Left ventricle myocardium superior (tissue), 1 donor: Measurements from ENCODE around the gene CCIN. TPM values are rescaled to one million over a fixed set of nuclear protein-coding genes. Genes with fewer than 3 reads are reported as not detected.
A peak's percentile ranks its signal among the peaks of the same experiment; 100 is the strongest.

ENCODE experiments used
- ATAC-seq: fragments of 200-7000 bp; cut with Tn5 transposase; one replicate; pipeline ENCODE4 v1.9.1; 2020; ENCODE audit warnings: mild to moderate bottlenecking, moderate library complexity
- DNase-seq: peaks from one replicate; pipeline ENCODE4 v3.0.0-alpha.2; 2020
- intact Hi-C: fragments of 100-400 bp; cut with micrococcal nuclease; formaldehyde crosslinking; loops from one replicate; pipeline ENCODE4 v1.11.0; 2022
- total RNA-seq: library from RNA; stranded (reverse); fragmentation: NEBNext Ultra II Directional; extraction: Animal tissue kit (Norgen Biotek cat#: 25700); gene quantifications from one replicate; pipeline ENCODE4 v1.2.1, GENCODE V29; 2021
- donor health status: DM: no; HTN: yes; CAD: no; lungs with severe emphysema.

The CCIN gene
- total RNA-seq, 1 donor from 2014 or later: 0.17 TPM

DNA sequence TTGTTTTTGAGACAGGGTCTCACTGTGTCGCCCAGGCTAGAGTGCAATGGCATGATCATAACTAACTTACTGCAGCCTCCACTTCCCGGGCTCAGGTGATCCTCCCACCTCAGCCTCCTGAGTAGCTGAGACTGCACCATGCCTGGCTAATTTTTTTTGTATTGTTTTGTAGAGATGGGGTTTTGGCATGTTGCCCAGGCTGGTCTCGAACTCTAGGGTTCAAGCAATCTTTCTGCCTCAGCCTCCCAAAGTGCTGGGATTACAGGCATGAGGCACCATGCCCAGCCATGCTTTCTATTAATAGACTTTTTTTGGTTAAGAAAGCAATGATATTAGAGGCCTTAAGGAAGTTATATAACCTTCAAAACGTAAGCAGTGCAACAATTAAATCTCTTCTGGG is 44.8 kb downstream of the CCIN start:
- intact Hi-C loops: no loop called here
- DNase-seq: no peak

DNA sequence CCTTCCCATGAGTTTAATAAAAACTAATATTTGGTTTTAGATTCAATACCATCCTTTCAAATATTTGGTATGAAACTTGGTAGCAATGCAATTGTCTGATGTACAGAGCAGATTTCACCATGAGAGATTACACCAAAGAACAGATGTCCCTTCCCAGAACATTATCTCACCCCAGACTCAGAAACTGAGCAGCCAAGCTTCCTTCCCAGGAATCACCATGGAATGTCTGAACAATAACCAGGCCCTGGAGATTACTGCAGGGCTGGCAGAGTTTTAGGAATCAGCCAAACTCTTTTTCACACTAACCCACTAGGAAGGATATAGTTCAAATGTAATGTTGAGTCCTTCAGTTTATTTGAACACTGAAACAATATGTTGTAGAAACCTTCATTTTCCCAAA is 45.4 kb downstream of the CCIN start:
- ATAC-seq: peak; percentile 30
- DNase-seq: no peak
- intact Hi-C loops: no loop called here

More for the DNA sequence above, 44.8 kb downstream of the CCIN start:
- no peak for ATAC-seq

DNA sequence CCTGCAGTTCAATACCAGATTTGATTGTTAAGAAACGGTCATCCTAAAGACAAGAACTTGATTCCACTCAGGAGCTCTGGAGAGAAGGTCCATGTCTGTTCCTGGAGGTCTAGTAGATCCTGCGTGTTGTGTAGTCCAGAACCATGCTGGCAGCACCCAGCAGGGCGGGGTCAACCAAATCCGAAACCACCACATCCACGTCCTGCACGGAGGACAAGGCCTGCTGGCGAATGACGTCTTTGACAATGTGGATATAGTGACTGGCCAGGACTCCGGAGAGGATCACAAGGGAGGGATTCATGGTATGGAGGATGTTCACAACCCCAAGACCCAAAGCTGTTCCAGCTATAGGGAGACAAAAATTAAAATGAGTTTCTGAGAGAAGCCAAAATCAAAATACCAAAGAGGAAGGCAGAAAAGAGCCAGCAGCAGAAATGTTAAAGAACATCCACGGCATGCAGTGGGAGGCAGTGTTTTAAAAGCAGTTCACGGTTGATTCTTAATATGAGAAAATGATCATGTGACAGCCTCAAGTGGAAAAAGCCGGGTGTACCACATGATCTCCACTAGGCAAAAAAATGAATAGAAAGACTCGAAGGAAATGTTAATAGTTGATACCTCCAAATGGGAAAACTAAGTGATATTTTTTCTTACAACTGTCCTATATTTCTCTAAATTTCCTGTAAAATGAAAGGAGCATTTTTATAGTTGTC is 48.2 kb downstream of the CCIN start:
- ATAC-seq (no peak), DNase-seq (no peak)
- intact Hi-C loops: no loop called here

DNA sequence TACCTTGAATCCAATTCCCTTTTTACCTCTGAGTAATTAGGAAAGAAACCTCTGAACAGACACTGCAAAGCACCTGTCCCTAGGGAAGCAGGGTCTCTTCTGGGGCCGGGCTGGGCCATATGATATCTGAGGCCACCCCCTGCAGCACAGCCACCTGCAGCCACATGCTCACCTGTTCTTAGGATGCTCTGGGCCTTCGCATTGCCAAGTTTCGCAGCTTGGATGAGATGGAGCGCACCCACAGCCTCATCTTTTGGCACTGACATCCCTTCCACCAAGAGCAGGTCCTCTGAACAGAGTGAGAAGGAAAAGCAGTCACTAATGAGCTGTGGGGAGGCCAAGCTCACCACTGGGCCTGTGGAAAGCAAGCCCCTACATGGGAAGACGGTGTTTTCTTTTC is 48.8 kb downstream of the CCIN start:
- DNase-seq (no peak), ATAC-seq (no peak)
- intact Hi-C loops: no loop called here

DNA sequence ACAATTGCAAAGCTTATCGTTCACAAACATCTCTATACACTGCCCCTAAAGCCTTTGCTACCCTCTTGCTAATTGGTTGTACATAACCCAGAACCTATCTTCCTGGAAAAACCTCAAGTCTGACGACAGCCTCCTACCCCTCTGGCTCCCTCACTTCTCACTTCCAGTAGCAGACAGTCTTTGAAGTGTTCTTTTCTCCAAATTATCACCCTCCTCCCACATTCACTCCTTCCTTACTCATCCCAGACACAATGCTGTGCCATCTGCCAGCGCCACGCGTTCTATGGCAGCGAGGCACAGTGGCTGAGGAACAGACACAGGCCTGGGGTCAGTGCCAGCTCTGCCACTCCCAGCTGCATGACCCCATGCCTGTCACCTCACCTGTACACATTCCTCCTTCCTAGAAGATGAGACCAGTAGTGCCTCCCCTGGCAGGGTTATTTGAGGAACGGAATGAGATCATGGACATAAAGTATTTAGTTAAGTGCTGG is 49.3 kb downstream of the CCIN start:
- intact Hi-C loops: no loop called here
- no peak for DNase-seq
- peak; percentile 30 for ATAC-seq

Other genes with a start within 250 kb of the CCIN start
- not detected for gene OR2S2, start 211.2 kb upstream of the CCIN start, total RNA-seq
- 4.5 TPM for gene RECK, start 132.5 kb upstream of the CCIN start, total RNA-seq
- 5.9 TPM for gene GLIPR2, start 32.7 kb upstream of the CCIN start, total RNA-seq
- 60.7 TPM for gene CLTA, start 21.5 kb downstream of the CCIN start, total RNA-seq
- 12.3 TPM for gene GNE, start 89.1 kb downstream of the CCIN start, total RNA-seq
- gene RNF38, start 230.9 kb downstream of the CCIN start, total RNA-seq: 30.0 TPM